HepG2 (cell line): ENCODE data around the gene ZKSCAN1. TPM values are rescaled to one million over a fixed set of nuclear protein-coding genes. Genes with fewer than 3 reads are reported as not detected.

Source experiments
- CAMTA2 ChIP-seq: sonication (generic); formaldehyde crosslinking; IDR thresholded peaks from 2 replicates; pipeline ENCODE4 v1.4.0; 2020; ENCODE audit warnings: mild to moderate bottlenecking, missing genetic modification reagents, borderline replicate concordance
- FOXA3 ChIP-seq: IDR thresholded peaks from 2 replicates; pipeline ENCODE4 v1.6.1; 2016; ENCODE audit warnings: missing genetic modification reagents, missing compliant biosample characterization
- GATA4 ChIP-seq: sonication (generic); IDR thresholded peaks from 2 replicates; pipeline ENCODE4 v1.6.1; 2016; ENCODE audit warnings: antibody characterized with exemption, low read depth, borderline replicate concordance
- HNF4G ChIP-seq, 2 experiments: sonication (generic) in 1 of 2; formaldehyde crosslinking in 1 of 2; IDR thresholded peaks; 2 replicates each; pipeline versions ENCODE4 v1.4.0 to v1.6.1; 2011 to 2020; ENCODE audit warnings: borderline replicate concordance in 2 of 2, low read depth in 2 of 2, mild to moderate bottlenecking in 2 of 2, low read length in 1 of 2, missing genetic modification reagents in 1 of 2, moderate library complexity in 1 of 2
- KDM3A ChIP-seq: IDR thresholded peaks from 2 replicates; pipeline ENCODE4 v1.6.1; 2018; ENCODE audit warnings: low read depth, missing compliant biosample characterization
- MATR3 ChIP-seq: sonication (generic); formaldehyde crosslinking; IDR thresholded peaks from 2 replicates; pipeline ENCODE4 v1.4.0; 2020; ENCODE audit warnings: missing genetic modification reagents
- MIXL1 ChIP-seq: IDR thresholded peaks from 2 replicates; pipeline ENCODE4 v1.6.1; 2016
- NFIC ChIP-seq: IDR thresholded peaks from 2 replicates; pipeline ENCODE4 v1.6.1; 2012; ENCODE audit warnings: mild to moderate bottlenecking, low read length, inconsistent platforms
- NR2F2 ChIP-seq: IDR thresholded peaks from 2 replicates; pipeline ENCODE4 v1.6.1; 2012; ENCODE audit warnings: low read depth, inconsistent platforms, borderline replicate concordance
- PRDM10 ChIP-seq: sonication (generic); formaldehyde crosslinking; IDR thresholded peaks from 2 replicates; pipeline ENCODE4 v1.4.0; 2020; ENCODE audit warnings: low read depth, missing genetic modification reagents
- RXRA ChIP-seq: sonication (generic); formaldehyde crosslinking; IDR thresholded peaks from 2 replicates; pipeline ENCODE4 v1.5.1; 2020; ENCODE audit warnings: missing genetic modification reagents
- STAT5B ChIP-seq: sonication (generic); formaldehyde crosslinking; IDR thresholded peaks from 2 replicates; pipeline ENCODE4 v1.4.0; 2020; ENCODE audit warnings: missing genetic modification reagents
- ZFP41 ChIP-seq: sonication (generic); formaldehyde crosslinking; IDR thresholded peaks from 2 replicates; pipeline ENCODE4 v1.4.0; 2020; ENCODE audit warnings: mild to moderate bottlenecking, missing genetic modification reagents, borderline replicate concordance
- ZNF441 ChIP-seq: sonication (generic); formaldehyde crosslinking; IDR thresholded peaks from 2 replicates; pipeline ENCODE4 v1.7.0; 2021; ENCODE audit warnings: missing genetic modification reagents, borderline replicate concordance
- ZNF75D ChIP-seq: sonication (generic); formaldehyde crosslinking; IDR thresholded peaks from 2 replicates; pipeline ENCODE4 v1.8.1; 2023; ENCODE audit warnings: missing genetic modification reagents, mild to moderate bottlenecking, borderline replicate concordance
- ZNF777 ChIP-seq: sonication (generic); formaldehyde crosslinking; IDR thresholded peaks from 2 replicates; pipeline ENCODE4 v1.4.0; 2020; ENCODE audit warnings: missing genetic modification reagents
- ZNF782 ChIP-seq: sonication (generic); formaldehyde crosslinking; IDR thresholded peaks from 2 replicates; pipeline ENCODE4 v1.4.0; 2020; ENCODE audit warnings: missing genetic modification reagents, mild to moderate bottlenecking, borderline replicate concordance
- ZNF83 ChIP-seq: sonication (generic); formaldehyde crosslinking; IDR thresholded peaks from 2 replicates; pipeline ENCODE4 v1.4.0; 2020; ENCODE audit warnings: missing genetic modification reagents, mild to moderate bottlenecking, borderline replicate concordance
- ZSCAN12 ChIP-seq: sonication (generic); formaldehyde crosslinking; IDR thresholded peaks from 2 replicates; pipeline ENCODE4 v1.9.0; 2021; ENCODE audit warnings: mild to moderate bottlenecking, missing genetic modification reagents
- polyA plus RNA-seq, 8 experiments: library from polyadenylated mRNA; depleted of rRNA in 3 of 8; stranded (reverse) in 7 of 8; unstranded in 1 of 8; fragments of >200 nt; fragmentation: Illumina TruSeq in 4 of 8; extraction: Trizol in 4 of 8; gene quantifications; 2 replicates each; pipeline versions ENCODE4 v1.2.1 to v1.2.3, GENCODE V29; 2011 to 2016; ENCODE audit warnings: low read depth in 4 of 8, missing spikeins in 1 of 8, mixed read lengths in 1 of 8; ENCODE audit not compliant: insufficient read depth in 1 of 8
- total RNA-seq, 5 experiments: library from RNA; depleted of rRNA; stranded (reverse); fragments of >200 nt; fragmentation: Illumina TruSeq; extraction: Trizol; gene quantifications; 2 replicates each; pipeline ENCODE4 v1.2.3, GENCODE V29; 2016; ENCODE audit warnings: low read depth in 1 of 5
- TF ChIP-seq, protein P1 (sequence below): sonication (generic); formaldehyde crosslinking; IDR thresholded peaks from 2 replicates; pipeline ENCODE4 v1.9.0; 2021; ENCODE audit warnings: missing genetic modification reagents, borderline replicate concordance
- TF ChIP-seq, protein P2 (sequence below): sonication (generic); formaldehyde crosslinking; IDR thresholded peaks from 2 replicates; pipeline ENCODE4 v1.4.0; 2020; ENCODE audit warnings: mild to moderate bottlenecking, missing genetic modification reagents

The ZKSCAN1 gene
- total and polyA plus RNA-seq, 2 of the 13 experiments (the other 11 are each of a cell fraction or from before 2014, with no cell fraction given), result 46.4 to 60.6 TPM

DNA sequence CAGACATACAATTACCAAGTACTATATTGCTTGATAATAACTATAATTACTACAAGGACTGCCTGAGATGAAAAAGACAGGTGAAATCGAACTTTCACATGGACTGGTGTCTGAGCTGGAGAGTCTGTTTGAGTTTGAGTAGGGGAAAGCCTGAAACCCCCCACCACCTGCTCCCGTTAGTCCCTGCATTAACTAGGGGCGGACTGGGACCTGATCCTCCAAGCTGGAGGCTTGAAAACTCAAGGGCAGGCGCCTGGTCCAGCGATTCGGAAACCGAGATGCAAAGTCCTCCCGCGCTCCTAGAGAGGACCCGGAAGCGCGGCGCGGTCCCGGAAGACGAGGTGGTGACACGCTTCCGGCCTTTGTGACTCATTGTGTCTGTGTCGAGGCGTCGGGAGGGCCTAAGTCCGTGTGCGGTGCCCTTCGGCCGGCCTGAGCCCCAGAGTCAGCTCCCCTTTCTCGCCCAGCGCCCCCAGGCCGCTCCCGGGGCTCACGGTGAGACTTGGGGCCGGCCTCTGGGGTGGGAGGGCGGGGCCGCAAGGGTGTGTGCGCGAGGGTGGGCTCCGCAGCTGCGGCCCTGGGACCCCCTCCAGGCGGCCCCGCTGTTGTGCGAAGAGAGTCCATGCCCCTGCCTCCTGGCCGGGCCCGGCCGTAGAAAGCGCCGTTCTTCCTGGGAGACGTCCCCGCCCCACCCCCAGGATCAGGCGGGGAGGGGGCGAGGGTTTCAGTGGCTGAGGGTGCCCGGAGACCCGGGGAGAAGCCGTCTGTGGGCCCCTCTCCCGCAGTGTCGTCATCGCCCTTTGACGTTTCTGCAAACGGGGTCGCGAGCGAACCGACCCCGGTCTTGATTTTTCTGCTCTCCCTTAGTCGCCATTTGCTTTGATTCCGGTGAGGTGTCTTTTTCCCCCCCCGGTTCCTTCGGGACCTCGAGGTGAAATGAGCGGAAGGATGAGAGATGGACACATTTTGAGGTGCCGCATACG lies at the start of gene ZKSCAN1 (continued):
- no peak for TF ChIP-seq NFIC
- peak; percentile 43; the same call in 1 of the 2 replicates for TF ChIP-seq MIXL1 (CRISPR knock-in tag)
- peak; percentile 46; the same call in 1 of the 2 replicates for TF ChIP-seq RXRA (CRISPR knock-in tag)
- TF ChIP-seq PRDM10 (CRISPR knock-in tag), result no peak
- peak; percentile 60; the same call in 1 of the 2 replicates for TF ChIP-seq KDM3A
- no peak for TF ChIP-seq ZFP41 (CRISPR knock-in tag)
- TF ChIP-seq HNF4G (IDR thresholded peaks at IDR 0.05; ENCODE audit: borderline replicate concordance, low read depth, low read length), result peak; percentile 22; the same call in 1 of the 2 replicates
- peak; percentile 53; the same call in 1 of the 2 replicates for TF ChIP-seq HNF4G (CRISPR knock-in tag; IDR thresholded peaks at IDR 0.05; ENCODE audit: borderline replicate concordance, low read depth)
- TF ChIP-seq ZNF782, result peak; percentile 52; the same call in 1 of the 2 replicates
- TF ChIP-seq GATA4, result 0 out of 2 replicates have a peak, but pooled peaks have one; percentile 26
- no peak for TF ChIP-seq STAT5B (CRISPR knock-in tag)
- TF ChIP-seq, protein P1, sequence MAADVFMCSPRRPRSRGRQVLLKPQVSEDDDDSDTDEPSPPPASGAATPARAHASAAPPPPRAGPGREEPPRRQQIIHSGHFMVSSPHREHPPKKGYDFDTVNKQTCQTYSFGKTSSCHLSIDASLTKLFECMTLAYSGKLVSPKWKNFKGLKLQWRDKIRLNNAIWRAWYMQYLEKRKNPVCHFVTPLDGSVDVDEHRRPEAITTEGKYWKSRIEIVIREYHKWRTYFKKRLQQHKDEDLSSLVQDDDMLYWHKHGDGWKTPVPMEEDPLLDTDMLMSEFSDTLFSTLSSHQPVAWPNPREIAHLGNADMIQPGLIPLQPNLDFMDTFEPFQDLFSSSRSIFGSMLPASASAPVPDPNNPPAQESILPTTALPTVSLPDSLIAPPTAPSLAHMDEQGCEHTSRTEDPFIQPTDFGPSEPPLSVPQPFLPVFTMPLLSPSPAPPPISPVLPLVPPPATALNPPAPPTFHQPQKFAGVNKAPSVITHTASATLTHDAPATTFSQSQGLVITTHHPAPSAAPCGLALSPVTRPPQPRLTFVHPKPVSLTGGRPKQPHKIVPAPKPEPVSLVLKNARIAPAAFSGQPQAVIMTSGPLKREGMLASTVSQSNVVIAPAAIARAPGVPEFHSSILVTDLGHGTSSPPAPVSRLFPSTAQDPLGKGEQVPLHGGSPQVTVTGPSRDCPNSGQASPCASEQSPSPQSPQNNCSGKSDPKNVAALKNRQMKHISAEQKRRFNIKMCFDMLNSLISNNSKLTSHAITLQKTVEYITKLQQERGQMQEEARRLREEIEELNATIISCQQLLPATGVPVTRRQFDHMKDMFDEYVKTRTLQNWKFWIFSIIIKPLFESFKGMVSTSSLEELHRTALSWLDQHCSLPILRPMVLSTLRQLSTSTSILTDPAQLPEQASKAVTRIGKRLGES (CRISPR knock-in tag), result no peak; the same call in 1 of the 2 replicates
- no peak for TF ChIP-seq ZNF75D (CRISPR knock-in tag)
- 0 out of 2 replicates have a peak, but pooled peaks have one; percentile 41 for TF ChIP-seq ZNF441 (CRISPR knock-in tag)
- TF ChIP-seq, protein P2, sequence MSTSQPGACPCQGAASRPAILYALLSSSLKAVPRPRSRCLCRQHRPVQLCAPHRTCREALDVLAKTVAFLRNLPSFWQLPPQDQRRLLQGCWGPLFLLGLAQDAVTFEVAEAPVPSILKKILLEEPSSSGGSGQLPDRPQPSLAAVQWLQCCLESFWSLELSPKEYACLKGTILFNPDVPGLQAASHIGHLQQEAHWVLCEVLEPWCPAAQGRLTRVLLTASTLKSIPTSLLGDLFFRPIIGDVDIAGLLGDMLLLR (CRISPR knock-in tag), result no peak
- TF ChIP-seq NR2F2, result no peak
- no peak for TF ChIP-seq MATR3 (CRISPR knock-in tag)
- TF ChIP-seq CAMTA2 (CRISPR knock-in tag), result no peak
- TF ChIP-seq ZNF83, result no peak
- 0 out of 2 replicates have a peak, but pooled peaks have one; percentile 46 for TF ChIP-seq ZSCAN12 (CRISPR knock-in tag)
- 0 out of 2 replicates have a peak, but pooled peaks have one; percentile 12 for TF ChIP-seq ZNF777 (CRISPR knock-in tag)
- peak; percentile 53 for TF ChIP-seq FOXA3 (CRISPR knock-in tag)
